Measurements from ENCODE around the gene SMYD2.
A peak's percentile ranks its signal among the peaks of the same experiment; 100 is the strongest.

SMYD2 gene

DNA sequence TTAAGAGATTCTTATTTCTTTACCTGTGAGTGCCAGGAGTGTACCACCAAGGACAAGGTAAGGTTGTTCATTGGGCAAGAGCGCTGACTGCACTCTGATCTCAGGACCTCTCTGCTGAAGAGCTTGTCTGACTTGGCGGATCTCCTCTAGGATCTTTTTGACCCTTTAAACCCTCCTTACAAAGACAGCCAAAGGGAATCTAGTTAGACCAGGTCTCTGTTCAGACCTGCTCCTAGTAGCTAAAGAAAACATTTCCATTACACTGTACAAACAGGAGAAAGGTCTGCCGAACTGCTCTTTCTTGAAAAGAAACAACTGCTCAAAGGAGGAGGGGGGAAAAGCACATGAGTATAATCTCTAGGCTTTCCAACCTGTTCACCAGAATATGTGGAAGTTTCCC is 49.3 kb downstream of the SMYD2 start:
- DNase-seq = no peak

DNA sequence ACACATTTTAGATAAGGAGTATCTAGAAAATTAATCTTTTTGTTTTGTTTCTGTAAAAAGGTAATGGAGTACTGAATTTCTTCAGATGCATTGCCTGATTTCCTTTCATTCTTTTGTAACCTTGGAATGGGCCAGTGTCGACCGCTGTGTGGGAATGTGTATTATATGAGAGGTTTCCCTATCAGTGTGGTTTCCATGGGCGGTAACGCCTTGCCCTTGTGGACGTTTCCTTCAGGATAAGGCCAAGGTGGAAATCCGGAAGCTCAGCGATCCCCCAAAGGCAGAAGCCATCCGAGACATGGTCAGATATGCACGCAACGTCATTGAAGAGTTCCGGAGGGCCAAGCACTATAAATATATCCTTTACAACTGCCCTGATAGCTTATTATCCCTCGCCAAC is 49.8 kb downstream of the SMYD2 start:
- DNase-seq = no peak

DNA sequence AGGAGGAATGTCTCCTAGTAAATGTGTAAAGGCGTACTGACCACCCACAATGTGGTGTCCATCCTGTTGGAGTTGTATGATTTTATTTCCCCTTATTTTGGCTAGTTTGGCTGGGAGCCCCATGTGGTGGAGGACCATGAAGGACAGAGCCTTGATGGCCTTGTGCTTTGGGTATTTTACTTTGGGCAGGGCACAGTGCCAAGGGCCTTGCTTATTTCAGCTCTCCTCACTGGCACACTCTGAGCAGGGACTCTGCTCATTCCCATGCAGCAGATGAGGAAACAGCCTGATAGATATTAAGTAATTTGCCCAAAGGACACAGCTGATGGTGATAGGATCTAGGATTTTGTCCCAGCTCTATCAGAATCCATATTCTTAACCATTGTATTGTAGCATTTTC is 50.2 kb downstream of the SMYD2 start:
- DNase-seq = no peak

DNA sequence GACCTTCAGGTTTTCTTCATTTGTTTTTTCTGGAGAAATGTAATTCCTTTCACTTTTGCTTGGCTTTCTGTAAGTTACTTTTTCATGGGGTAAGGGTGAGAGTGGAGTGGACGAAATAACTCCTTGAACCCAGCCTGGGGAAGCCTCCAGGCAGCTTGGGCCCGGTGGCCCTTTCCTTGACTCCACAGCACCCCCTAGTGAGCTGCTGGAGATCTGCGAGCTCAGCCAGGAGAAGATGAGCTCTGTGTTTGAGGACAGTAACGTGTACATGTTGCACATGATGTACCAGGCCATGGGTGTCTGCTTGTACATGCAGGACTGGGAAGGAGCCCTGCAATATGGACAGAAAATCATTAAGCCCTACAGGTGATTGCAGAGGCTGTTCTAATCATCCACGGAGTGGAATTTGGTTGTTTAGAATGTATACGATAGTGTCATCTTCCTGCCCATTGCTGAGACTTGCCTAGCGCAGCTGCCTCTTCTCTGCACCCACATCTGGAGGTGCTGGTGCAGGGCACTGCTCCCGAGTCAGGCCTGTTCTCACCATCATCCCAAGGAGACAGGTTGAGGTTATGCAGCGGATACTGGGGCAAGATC is 51.0 kb downstream of the SMYD2 start:
- DNase-seq = peak; percentile 77

DNA sequence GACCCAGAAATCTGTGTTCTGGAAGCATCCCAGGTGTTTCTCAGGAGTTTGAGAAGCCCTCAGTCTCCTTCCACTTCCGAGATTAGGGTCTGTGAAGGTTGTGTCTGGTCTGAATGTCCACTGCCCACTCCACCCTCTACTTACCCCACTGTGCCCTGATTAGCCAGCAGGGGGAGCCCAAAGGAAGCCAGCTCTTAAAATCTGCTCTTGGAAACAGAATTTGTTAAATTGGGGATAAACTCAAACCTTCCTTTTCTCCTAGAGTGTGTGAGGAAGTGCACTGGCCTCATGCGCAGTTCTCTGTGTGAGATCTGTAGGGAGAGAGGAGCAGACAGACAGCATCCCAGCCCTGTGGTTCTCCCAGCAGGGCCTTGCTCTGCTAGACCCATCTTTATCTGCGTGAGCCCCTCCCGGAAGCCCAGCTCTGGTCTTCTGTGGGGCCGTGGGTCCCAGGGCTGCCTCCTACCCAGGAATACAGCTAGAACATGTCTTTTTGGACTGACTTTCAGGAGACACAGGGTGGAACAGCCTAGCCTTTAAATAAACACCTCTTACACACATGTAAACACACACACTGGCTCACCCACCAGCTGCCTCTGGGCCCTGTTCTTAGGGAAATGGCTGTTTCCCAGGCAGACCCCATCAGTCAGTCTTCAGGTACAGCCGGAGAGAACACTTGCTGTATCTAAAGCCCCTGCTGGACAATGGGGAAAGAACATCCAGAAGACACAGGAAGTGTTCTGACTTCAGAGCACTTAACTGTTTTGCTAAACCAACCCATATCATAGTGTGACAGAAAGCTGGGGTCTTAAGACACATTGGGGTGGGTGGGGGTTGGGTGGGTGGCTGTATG is 52.2 kb downstream of the SMYD2 start:
- DNase-seq = peak; percentile 72

DNA sequence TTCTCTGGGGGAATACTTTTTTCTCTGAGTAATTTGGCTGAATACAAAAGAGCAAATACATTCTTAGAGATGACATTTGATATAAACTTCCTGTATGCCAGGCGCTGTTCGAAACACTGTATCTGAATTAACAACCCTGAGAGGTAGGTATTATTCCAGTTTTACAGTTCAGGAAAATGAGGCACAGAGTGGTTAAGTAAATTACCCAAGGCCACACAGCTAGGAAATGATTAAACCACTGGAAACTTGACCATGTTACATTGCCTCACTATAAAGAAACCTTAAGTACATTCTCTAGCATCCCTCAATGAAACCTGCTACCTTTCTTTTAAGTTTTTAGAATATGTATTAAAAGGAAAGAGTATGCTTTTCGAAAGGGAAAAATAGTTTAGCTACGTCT is 54.6 kb downstream of the SMYD2 start:
- DNase-seq = no peak

DNA sequence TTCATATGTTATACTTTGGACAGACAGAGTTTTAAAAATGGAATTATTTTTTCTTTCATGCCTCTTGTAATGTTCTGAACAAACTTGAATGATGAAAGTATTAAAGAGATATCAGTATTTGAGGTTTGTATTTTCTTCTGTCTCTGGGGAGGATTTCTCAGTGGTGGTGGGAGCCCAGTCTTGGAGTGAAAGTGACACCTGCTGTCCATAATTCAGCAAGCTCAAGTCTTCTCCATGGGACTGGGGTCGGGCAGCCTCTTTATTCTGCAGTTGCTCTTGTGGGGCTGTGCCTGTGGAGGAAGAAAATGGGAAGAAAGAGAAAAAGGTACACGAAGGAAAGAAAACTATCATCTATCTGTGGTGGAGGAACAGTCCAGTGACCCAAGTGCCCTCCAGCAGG is 56.1 kb downstream of the SMYD2 start:
- DNase-seq = no peak

DNA sequence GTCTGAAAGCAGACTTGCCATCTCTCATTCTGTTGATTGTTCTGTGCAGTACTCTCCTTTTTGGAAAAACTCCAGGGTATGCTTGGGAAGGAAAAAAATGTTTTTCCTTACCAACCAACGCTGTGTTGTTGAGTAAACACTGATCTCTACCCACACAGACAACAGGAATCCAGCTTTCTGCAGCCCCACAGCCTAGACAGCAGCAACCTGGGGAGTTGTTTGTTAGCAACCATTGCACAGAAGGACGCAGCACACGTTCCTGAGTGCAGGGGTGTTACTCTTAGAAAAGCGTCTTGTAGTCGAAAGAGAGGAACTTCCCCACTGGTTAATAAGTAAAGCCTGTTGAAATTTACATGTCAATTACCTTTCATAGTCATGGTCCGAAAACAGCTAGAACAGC is 56.6 kb downstream of the SMYD2 start:
- DNase-seq = no peak

DNA sequence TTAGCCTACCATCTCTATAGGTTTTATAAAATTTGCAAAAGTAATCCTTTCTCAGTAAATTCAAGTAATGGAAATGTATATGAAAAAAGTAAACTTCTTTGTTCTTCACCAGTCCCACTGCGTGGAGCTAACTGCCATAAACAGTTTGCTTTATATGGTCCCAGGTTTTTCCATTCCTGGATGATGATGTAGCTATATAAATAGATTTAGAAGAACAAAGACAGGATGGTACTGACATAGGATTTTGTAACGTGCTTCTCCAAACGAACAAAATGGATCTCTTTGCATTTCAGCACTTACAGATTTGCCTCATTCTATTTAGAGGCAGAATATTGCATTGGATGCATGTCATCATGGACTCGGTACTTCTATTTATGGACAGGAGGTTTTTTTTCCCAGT is 57.3 kb downstream of the SMYD2 start:
- DNase-seq = no peak

DNA sequence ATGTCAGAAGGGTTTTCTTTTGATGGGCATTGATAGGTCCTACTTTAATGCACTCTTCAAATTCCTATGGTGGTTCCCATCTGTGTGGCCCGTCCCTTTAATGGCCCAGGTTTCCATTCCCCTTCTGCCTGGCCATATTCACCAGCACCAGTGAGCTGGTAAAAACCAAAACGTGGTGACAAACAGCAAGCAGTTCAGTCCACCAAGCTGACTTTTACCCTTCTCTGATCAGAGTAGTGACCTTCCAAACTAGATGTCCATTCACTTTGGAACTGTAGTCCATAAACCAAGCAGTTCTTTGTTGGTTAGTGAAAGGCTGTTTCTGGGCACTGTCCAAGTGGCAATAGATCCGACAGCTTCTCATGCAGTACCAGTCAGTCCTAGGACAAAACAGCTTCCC is 60.5 kb downstream of the SMYD2 start:
- DNase-seq = no peak

DNA sequence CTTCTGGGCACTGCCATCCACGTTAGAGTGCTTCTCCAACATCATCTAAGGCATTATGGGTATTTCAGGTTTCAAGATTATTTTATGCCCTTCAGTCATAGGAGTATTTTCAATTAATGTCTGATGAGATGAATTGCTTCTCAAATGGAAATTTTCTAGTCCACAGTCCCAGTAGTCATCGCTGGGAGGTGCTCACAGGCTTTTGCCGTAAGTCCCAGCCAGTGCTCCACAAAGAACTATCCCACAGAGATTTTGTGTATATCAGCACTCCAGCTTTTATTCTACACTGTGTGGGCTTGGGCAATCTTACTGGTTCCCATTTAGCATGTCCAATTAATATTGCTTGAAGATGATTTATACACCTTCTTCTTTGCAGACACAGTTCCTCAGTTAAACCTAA is 61.0 kb downstream of the SMYD2 start:
- no peak for DNase-seq

DNA sequence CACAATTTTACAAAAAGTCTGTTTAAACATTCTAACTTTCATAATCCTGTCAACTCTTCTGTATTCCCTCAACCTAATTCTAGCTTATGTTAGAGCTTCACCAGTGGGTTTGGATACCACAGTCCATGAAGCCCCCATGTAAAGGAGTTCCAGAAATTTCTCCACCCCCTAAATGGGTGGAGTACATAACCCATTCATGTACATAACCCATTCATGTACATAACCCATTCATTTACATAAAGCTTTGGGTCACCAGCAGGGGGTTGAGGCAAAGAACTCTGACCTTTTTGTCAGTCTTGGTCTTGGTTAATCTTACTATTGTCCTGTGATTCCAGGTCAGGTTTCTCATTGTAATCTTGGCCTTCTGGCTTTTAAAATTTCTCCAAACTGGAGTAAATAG is 61.6 kb downstream of the SMYD2 start:
- no peak for DNase-seq

DNA sequence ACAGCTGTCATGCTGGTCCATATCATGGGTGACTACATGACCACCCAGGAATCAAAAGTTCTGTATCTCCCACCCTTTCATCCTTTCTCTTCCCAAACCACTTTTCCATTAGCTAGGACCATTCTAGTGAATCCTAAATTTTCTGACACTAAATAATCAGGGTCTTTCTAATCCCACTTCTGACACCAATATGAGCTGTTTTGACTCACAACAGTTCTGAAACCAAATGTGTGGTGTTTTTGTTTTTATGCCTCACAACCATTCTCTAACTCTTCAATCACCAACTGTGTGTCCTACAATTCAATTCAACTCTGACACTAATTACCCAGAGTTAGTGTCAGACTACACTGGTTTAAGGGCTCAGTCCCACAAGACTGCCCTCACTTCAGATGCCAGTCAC is 63.9 kb downstream of the SMYD2 start:
- no peak for DNase-seq

DNA sequence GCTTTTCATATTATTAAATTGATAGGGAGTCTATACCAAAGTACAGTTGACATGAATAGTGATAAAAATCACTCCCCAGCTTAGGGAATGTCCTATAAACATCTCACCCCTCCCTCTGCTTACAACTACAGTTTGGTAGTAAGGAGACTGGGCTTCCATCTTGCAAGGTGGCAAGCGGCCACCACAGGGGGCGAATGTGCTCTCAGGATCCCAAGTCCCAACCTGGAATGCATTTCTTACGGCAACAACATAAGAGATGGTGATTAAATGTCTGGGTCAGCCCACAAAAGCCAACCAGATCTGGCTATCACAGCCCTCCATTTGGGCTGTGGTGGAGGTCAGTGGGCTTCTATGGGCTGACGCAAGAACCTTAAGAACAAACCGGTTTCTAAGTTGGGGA is 68.0 kb downstream of the SMYD2 start:
- DNase-seq = no peak

DNA sequence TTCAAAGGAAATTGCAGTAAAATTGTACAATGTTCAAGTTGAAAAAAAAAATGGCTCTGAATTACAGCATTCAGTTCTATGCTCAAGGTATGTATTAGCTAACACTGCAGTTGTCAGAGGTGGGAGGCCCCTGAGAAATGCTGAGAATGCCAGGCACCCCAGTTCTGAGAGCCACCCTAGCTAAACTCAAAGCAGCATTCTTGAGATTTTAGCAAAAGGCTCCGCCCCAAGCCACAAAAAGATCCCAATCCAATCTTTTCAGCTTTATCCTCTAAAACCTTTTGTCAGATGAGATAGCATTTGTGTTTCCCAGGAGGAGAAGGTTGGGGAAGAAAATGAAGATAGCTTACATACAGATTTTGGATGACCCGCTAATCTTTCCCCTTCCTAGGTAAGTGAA is 68.8 kb downstream of the SMYD2 start:
- DNase-seq = no peak

DNA sequence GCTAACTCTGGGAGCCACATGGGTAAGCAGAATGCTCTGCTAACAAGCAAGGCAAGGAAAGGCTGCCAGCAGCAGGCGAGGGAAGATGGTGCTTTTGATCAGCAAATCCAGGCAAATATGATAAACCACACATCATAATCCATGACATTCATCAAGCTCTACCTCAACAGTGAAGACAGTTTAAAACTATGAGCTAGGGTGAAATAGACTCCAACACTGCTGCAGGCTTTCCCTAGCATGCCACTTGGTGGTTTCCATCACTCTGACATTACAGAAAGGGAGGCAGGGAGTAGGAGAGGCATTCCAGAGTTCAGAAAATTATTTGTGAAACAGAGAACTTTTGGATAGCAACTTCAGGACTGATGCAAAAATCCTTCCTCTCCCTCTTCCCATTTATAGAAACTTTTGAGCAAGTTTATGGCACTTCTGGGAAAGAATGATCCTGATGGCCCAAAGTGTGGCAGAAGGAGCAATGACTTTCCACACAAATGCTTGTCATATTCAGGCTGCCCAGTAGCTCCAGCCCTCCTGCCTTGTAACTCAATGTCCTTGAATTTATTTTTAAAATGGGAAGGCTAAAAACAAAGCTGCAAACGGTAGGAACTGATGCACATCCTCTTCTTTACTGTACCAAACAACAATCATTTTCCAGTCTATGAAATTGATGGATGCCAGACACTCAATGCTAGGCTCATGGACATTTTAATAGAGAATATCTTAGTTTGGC is 70.8 kb downstream of the SMYD2 start:
- no peak for DNase-seq

DNA sequence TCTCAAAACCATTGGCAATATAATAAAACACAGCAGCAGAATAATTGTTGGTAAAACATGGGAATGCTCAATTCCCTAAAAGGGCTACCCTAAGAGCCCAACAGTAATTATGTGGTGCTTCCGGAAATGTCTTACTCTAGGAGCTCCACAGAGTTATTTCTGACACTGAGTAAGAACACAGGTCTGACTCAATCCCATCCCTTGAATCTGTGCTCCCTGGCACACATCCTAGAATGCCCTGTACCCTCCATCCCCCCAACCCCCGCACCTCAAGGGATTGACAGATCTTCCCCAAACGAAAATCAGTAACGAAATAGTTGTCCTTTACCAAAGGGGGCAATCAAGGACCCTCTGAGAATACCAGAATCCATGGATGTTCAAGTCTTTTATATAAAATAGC is 71.9 kb downstream of the SMYD2 start:
- no peak for DNase-seq

DNA sequence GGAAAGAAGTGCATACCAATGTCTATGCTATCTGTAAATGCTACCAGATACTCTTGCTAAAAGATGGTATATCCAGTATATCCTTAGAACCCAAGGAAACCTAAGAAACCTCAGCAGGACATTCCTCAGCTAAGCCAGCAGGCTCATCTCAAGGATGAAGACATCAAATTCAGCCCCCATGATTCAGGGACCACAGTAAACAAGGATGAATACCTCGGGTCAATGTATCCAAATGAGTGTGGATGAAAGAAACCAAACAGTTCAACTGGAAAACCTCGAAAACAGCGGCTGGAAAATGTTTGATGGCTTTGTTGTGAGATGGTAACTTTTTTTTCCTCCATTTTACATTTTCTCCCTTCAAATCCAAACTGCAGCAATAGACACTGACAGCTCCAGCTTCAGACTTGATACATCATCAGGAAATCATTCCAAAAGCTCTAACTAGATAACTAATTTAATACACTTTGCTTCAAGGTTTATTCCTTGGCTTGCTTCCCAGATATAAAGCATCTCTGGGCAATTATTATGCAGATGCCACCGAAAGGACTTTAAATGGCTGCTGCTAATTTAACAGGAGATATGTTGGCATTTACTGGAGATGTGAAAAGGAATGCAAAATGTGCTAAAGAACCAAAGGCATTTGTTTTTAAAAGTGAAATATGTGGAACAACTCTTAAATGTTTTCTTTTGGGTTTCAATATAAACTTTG is 73.6 kb downstream of the SMYD2 start:
- no peak for DNase-seq

DNA sequence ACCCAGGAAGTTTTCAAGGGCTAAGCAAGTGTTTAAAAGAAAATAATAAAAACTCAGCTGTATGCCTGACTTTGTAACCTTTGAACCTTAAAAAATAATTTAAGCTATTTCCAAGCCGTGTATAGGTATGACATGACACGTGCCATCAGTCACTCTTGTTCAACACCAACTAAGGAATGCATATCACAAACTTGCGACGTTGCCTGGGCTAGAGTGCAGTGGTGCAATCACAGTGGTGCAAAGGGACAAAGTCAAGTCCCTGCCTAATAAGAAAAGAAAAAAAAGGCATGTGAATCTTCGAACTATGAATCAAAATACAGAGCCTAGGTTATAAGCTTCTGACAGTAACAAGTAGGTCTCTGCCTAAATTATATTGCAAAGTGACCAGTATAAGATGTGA is 79.2 kb downstream of the SMYD2 start:
- DNase-seq = no peak

DNA sequence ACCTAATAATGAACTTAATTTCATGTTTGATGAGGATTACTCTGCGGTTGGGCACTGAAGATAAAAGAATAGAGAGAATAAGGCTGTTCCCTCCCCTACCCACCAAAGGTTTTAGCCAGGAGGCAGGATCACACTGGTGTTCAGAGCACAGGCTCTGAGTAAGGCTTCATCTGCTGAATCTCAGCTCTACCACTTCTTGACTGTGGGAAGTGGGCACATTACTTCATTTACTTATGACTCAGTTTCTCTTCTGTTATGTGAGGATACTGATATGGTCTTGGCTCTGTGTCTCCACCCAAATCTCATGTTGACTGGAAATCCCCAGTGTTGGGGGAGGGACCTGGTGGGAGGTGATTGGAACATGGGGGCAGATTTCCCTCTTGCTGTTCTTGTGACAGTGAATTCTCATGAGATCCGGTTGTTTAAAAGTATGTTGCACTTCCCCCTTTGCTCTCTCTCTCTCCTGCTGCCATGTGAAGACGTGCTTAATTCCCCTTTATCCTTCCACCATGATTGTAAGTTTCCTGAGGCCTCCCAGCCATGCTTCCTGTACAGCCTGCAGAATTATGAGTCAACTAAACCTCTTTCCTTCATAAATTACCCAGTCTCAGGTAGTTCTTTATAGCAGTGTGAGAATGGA is 79.7 kb downstream of the SMYD2 start:
- DNase-seq = no peak

DNA sequence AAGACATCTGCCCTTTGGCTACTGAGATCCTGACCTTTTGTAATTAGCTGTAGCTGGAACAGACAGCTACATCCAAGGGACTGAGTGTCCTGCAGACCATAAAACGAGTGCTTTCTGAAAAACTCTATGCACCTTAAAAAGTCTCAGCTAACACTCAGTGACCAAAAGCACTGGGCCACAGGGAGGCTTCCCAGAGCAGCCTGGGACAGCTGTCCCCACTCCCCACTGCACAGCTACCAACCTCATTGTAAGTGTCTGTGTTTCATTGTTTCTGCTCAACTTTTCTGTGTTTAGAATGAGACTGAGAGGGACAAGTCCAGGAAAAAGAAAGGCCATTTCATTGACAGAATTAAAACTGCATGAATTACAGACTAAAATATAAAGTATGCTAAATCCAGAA is 80.7 kb downstream of the SMYD2 start:
- no peak for DNase-seq

DNA sequence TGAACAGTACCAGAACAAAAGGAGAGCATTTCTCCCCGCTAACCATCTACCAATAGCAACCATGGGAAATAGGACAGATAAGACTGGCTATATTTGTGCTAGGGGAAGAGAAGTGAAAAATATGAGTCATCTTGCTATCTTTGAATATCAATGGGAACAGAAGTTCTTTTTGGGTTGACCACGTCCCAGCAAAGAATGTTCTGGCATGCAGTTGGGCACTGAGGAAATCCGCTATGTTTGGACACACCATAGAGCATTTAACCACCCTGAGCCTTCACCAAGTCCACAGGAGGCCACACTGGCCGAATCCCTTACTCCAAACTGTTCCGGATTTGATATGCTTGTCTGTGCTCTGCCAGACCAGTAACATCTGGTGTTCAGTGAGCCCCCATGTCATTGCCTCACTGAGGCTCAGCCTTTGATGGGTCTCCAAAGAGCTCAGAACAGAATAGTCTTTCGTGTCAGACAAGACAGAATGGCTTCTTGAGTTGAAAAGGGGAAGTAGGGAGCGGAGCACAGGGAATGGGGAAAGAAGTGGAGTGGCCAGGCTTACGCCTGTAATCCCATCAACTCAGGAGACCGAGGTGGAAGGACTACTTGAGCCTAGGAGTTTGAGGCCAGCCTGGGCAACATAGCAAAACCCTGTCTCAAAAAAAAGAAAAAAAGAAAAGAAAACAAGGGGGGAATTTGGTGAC is 81.4 kb downstream of the SMYD2 start:
- DNase-seq = peak; percentile 80
